A549 (cell line): ENCODE data around the gene TTC19. TPM values are rescaled to one million over a fixed set of nuclear protein-coding genes. Genes with fewer than 3 reads are reported as not detected.
"Not testable (repeated sequence)": the region's sequence is repeated elsewhere in the genome, so short reads cannot be mapped to it uniquely, and the experiment has no call there.

Experiments
- ATAC-seq, 2 experiments: fragments of 200-7000 bp in 1 of 2; fragments of >200 bp in 1 of 2; cut with Nextera tagmentation in 1 of 2; cut with Tn5 transposase in 1 of 2; 3 replicates each; pipeline versions ENCODE4 v1.8.0 to v1.9.1; 2018 to 2020; ENCODE audit warnings: mild to moderate bottlenecking in 1 of 2, moderate library complexity in 1 of 2
- CTCF ChIA-PET: fragments of 300-600 bp; sonication (Branson Sonifier 250); formaldehyde crosslinking; extraction: SDS; loops from one replicate; lab custom pipeline; 2021; ENCODE audit warnings: antibody characterized with exemption, inconsistent platforms; lab: Yijun Ruan, JAX
- POLR2A ChIA-PET: fragments of 350-600 bp; formaldehyde crosslinking; extraction: SDS; loops from one replicate; lab custom pipeline; 2021; ENCODE audit warnings: antibody characterized with exemption, inconsistent platforms; lab: Yijun Ruan, JAX
- DNase-seq, 2 experiments: peaks; one replicate each; pipeline versions ENCODE4 v3.0.0 to v3.0.0-alpha.2; 2011 to 2016; ENCODE audit warnings: low read depth in 1 of 2, low spot score in 1 of 2
- FAIRE-seq: peaks from 2 replicates; lab custom pipeline; 2011; peaks lifted over from hg19 to GRCh38; lab: Jason Lieb, UNC
- H3K27ac ChIP-seq, 2 experiments: fragments of >200 bp; sonication (Bioruptor Twin); formaldehyde crosslinking; 3 replicates each; pipeline ENCODE4 v1.5.1; 2016 to 2017
- H3K4me1 ChIP-seq: fragments of >200 bp; sonication (Bioruptor Twin); formaldehyde crosslinking; 3 replicates; pipeline ENCODE4 v1.6.1; 2016
- H3K4me2 ChIP-seq: fragments of >200 bp; sonication (Bioruptor Twin); formaldehyde crosslinking; 3 replicates; pipeline ENCODE4 v1.6.1; 2016
- H3K4me3 ChIP-seq: fragments of >200 bp; sonication (Bioruptor Twin); formaldehyde crosslinking; 3 replicates; pipeline ENCODE4 v1.5.1; 2016
- H3K9me3 ChIP-seq: fragments of >200 bp; sonication (Bioruptor Twin); formaldehyde crosslinking; 3 replicates; pipeline ENCODE4 v1.6.1; 2016
- EHMT2 ChIP-seq: fragments of 200-600 bp; sonication (generic); IDR thresholded peaks from 2 replicates; pipeline ENCODE4 v1.6.1; 2016; ENCODE audit warnings: antibody characterized with exemption, low read depth, mild to moderate bottlenecking, moderate library complexity
- FOXS1 ChIP-seq: fragments of 250-450 bp; sonication (Bioruptor Pico); IDR thresholded peaks from 2 replicates; pipeline ENCODE4 v1.5.0; 2020; ENCODE audit warnings: mild to moderate bottlenecking, moderate library complexity
- HOXA7 ChIP-seq: fragments of 250-450 bp; sonication (Bioruptor Pico); IDR thresholded peaks from 2 replicates; pipeline ENCODE4 v1.5.0; 2020; ENCODE audit warnings: mild to moderate bottlenecking, moderate library complexity
- HOXB13 ChIP-seq: fragments of 250-450 bp; sonication (Bioruptor Pico); IDR thresholded peaks from 2 replicates; pipeline ENCODE4 v1.5.0; 2020; ENCODE audit warnings: low read depth, mild to moderate bottlenecking, moderate library complexity
- KDM5A ChIP-seq: fragments of 200-600 bp; sonication (generic); IDR thresholded peaks from 2 replicates; pipeline ENCODE4 v1.6.1; 2016; ENCODE audit warnings: antibody characterized with exemption, mild to moderate bottlenecking
- NFE2L2 ChIP-seq: fragments of 150-350 bp; conservative IDR thresholded peaks from 2 replicates; pipeline ENCODE4 v1.6.1; 2014; ENCODE audit warnings: low read length
- POLR2A ChIP-seq: IDR thresholded peaks from 2 replicates; pipeline ENCODE4 v1.6.1; 2012; ENCODE audit warnings: mild to moderate bottlenecking, low read length
- POLR2AphosphoS2 ChIP-seq: conservative IDR thresholded peaks from 2 replicates; pipeline ENCODE4 v1.6.1; 2012; ENCODE audit warnings: low read length, improper control_type of control experiment, inconsistent platforms
- RAD21 ChIP-seq, 2 experiments: fragments of >200 bp in 1 of 2; sonication (Bioruptor Twin) in 1 of 2; formaldehyde crosslinking in 1 of 2; IDR thresholded peaks in 1 of 2; conservative IDR thresholded peaks in 1 of 2; 2 replicates in 1 of 2; 3 replicates in 1 of 2; pipeline ENCODE4 v1.6.1; 2012 to 2018; ENCODE audit warnings: inconsistent platforms in 1 of 2
- RARB ChIP-seq: fragments of 250-450 bp; sonication (Bioruptor Pico); IDR thresholded peaks from 2 replicates; pipeline ENCODE4 v1.8.0; 2021; ENCODE audit warnings: mild to moderate bottlenecking, moderate library complexity
- RFX5 ChIP-seq: fragments of 450-650 bp; IDR thresholded peaks from 2 replicates; pipeline ENCODE4 v1.7.1; 2014; ENCODE audit warnings: antibody characterized with exemption, mild to moderate bottlenecking, moderate library complexity
- SMC3 ChIP-seq: fragments of >200 bp; sonication (Bioruptor Twin); formaldehyde crosslinking; IDR thresholded peaks from 3 replicates; pipeline ENCODE4 v1.6.1; 2018; ENCODE audit warnings: inconsistent platforms
- ZSCAN20 ChIP-seq: fragments of 250-450 bp; sonication (Bioruptor Pico); IDR thresholded peaks from 2 replicates; pipeline ENCODE4 v1.8.0; 2022; ENCODE audit warnings: mild to moderate bottlenecking, moderate library complexity
- WGBS: methylation state at CpG from one replicate; pipeline ENCODE4 v1.1.6; 2017; ENCODE audit errors: missing lambda C conversion rate; 5-methylcytosine and 5-hydroxymethylcytosine counted together
- polyA plus RNA-seq, 4 experiments: library from polyadenylated mRNA; depleted of rRNA in 3 of 4; stranded (reverse); fragments of >200 nt; fragmentation: RNase III in 1 of 4; extraction: RNeasy Plus Mini Kit Qiagen cat#74134 plus additional on column Dnase treatment in 1 of 4; gene quantifications; 2 replicates in 3 of 4; 3 replicates in 1 of 4; pipeline ENCODE4 v1.2.3, GENCODE V29; 2011 to 2017
- TF ChIP-seq, protein P1 (sequence below): fragments of 200-600 bp; sonication (generic); IDR thresholded peaks from 2 replicates; pipeline ENCODE4 v1.6.1; 2016; ENCODE audit warnings: antibody characterized with exemption, mild to moderate bottlenecking, moderate library complexity
- TF ChIP-seq, protein P2 (sequence below): fragments of 150-350 bp; IDR thresholded peaks from 2 replicates; pipeline ENCODE4 v1.6.1; 2014; ENCODE audit warnings: low read depth, mild to moderate bottlenecking, low read length
- TF ChIP-seq, protein P3 (sequence below): IDR thresholded peaks from 2 replicates; pipeline ENCODE4 v1.6.1; 2012
- TF ChIP-seq, protein P4 (sequence below): IDR thresholded peaks from 2 replicates; pipeline ENCODE4 v1.6.1; 2012

Gene TTC19
- polyA plus RNA-seq, 2 of the 4 experiments (the other 2 are of a cell fraction): 16.6 to 30.3 TPM

DNA sequence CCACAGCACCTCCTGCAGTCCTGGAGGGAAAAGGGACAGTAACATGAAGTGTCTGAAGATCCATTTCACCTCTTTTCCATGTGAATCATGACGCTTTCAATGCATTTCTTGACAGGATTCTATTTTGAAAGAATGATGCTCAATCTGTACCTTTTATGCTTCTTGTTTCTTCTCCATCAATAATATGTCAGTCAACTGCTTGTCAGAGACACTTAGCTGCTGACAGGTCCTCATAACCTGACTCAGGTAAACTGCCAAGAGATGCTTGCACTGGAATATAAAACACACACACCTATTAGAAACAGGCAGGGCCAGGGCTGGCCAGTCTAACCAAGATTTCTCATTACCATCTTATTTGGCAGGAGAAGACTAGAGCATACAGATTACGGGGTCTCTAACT is 21.7 kb upstream of the TTC19 start (continued):
- TF ChIP-seq, protein P1, sequence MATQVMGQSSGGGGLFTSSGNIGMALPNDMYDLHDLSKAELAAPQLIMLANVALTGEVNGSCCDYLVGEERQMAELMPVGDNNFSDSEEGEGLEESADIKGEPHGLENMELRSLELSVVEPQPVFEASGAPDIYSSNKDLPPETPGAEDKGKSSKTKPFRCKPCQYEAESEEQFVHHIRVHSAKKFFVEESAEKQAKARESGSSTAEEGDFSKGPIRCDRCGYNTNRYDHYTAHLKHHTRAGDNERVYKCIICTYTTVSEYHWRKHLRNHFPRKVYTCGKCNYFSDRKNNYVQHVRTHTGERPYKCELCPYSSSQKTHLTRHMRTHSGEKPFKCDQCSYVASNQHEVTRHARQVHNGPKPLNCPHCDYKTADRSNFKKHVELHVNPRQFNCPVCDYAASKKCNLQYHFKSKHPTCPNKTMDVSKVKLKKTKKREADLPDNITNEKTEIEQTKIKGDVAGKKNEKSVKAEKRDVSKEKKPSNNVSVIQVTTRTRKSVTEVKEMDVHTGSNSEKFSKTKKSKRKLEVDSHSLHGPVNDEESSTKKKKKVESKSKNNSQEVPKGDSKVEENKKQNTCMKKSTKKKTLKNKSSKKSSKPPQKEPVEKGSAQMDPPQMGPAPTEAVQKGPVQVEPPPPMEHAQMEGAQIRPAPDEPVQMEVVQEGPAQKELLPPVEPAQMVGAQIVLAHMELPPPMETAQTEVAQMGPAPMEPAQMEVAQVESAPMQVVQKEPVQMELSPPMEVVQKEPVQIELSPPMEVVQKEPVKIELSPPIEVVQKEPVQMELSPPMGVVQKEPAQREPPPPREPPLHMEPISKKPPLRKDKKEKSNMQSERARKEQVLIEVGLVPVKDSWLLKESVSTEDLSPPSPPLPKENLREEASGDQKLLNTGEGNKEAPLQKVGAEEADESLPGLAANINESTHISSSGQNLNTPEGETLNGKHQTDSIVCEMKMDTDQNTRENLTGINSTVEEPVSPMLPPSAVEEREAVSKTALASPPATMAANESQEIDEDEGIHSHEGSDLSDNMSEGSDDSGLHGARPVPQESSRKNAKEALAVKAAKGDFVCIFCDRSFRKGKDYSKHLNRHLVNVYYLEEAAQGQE: no peak

DNA sequence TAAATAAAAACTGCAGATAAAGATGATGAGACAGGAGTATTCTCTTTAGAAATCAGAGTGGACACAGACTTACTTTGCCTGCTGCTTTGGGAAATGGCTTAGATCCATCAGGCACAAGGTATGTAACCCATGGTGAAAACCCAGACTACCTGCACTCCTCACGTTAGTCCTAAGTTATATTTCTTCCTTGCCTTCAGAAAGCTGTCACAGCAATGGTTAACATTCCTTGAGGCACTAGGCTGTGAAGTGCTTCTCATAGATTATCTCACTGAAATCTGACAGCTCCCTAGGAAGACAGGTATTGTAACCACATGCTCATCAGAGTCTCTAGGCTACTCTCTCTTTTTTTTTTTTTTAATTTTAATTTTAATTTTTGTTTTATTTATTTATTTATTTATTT is 21.0 kb upstream of the TTC19 start:
- DNase-seq: no peak
- no peak for TF ChIP-seq RFX5
- TF ChIP-seq NFE2L2: no peak
- no peak for TF ChIP-seq HOXA7 (CRISPR knock-in tag)
- TF ChIP-seq, protein P2, sequence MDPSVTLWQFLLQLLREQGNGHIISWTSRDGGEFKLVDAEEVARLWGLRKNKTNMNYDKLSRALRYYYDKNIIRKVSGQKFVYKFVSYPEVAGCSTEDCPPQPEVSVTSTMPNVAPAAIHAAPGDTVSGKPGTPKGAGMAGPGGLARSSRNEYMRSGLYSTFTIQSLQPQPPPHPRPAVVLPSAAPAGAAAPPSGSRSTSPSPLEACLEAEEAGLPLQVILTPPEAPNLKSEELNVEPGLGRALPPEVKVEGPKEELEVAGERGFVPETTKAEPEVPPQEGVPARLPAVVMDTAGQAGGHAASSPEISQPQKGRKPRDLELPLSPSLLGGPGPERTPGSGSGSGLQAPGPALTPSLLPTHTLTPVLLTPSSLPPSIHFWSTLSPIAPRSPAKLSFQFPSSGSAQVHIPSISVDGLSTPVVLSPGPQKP: no peak
- no peak for TF ChIP-seq ZSCAN20 (CRISPR knock-in tag)
- TF ChIP-seq, protein P3, sequence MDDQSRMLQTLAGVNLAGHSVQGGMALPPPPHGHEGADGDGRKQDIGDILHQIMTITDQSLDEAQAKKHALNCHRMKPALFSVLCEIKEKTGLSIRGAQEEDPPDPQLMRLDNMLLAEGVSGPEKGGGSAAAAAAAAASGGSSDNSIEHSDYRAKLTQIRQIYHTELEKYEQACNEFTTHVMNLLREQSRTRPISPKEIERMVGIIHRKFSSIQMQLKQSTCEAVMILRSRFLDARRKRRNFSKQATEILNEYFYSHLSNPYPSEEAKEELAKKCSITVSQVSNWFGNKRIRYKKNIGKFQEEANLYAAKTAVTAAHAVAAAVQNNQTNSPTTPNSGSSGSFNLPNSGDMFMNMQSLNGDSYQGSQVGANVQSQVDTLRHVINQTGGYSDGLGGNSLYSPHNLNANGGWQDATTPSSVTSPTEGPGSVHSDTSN: no peak
- TF ChIP-seq SMC3: no peak
- TF ChIP-seq, protein P4, sequence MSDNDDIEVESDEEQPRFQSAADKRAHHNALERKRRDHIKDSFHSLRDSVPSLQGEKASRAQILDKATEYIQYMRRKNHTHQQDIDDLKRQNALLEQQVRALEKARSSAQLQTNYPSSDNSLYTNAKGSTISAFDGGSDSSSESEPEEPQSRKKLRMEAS: no peak
- no peak for TF ChIP-seq POLR2A
- TF ChIP-seq, protein P1: no peak
- TF ChIP-seq HOXB13: no peak
- no peak for TF ChIP-seq EHMT2
- no peak for TF ChIP-seq FOXS1 (CRISPR knock-in tag)
- TF ChIP-seq RAD21 (conservative IDR thresholded peaks at IDR 0.05 in 1 of 2, IDR thresholded peaks at IDR 0.05 in 1 of 2): no peak
- no peak for TF ChIP-seq KDM5A
- TF ChIP-seq RARB (CRISPR knock-in tag): no peak
- TF ChIP-seq POLR2AphosphoS2: no peak
- TF ChIP-seq, all 56 proteins: peak for 0
- FAIRE-seq (no peak), ATAC-seq (no peak)
- no peak overlapping the region for H3K4me2 ChIP-seq
- no peaks in the 10 kb centered on the region for H3K9me3 ChIP-seq
- ChIA-PET POLR2A (no interaction called here), CTCF (no interaction called here)
- peaks cover 16% of the 10 kb centered on the region for H3K4me1 ChIP-seq
- no peak overlapping the region for H3K27ac ChIP-seq
- H3K4me3 ChIP-seq: no peak overlapping the region
- 90% methylated on average over 1 of the region's 1 CpG for WGBS

DNA sequence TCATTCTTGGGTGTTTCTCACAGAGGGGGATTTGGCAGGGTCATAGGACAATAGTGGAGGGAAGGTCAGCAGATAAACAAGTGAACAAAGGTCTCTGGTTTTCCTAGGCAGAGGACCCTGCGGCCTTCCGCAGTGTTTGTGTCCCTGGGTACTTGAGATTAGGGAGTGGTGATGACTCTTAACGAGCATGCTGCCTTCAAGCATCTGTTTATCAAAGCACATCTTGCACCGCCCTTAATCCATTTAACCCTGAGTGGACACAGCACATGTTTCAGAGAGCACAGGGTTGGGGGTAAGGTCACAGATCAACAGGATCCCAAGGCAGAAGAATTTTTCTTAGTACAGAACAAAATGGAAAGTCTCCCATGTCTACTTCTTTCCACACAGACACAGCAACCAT is 20.6 kb upstream of the TTC19 start:
- ATAC-seq, FAIRE-seq, H3K4me3 ChIP-seq, DNase-seq, H3K4me2 ChIP-seq, POLR2A ChIA-PET, H3K9me3 ChIP-seq, CTCF ChIA-PET, H3K27ac ChIP-seq: not testable (repeated sequence)
- peaks cover 16% of the 10 kb centered on the region for H3K4me1 ChIP-seq
- WGBS: 89% methylated on average over 2 of the region's 4 CpGs
